Activated CD4-positive, alpha-beta T cell treated with anti-CD3 and anti-CD28 coated beads, Interleukin-2, amount 10 ng/mL, durations not matched to agents 7 days and 5 days (primary cell): ENCODE data around the gene STON2. TPM values are rescaled to one million over a fixed set of nuclear protein-coding genes. Genes with fewer than 3 reads are reported as not detected.

Experiments
- CTCF ChIA-PET: fragments of 350-600 bp; sonication (Branson Sonifier 250); formaldehyde crosslinking; loops from one replicate; lab custom pipeline; 2021; ENCODE audit warnings: antibody characterized with exemption; lab: Charles Lee
- POLR2A ChIA-PET: fragments of 350-600 bp; sonication (Branson Sonifier 250); formaldehyde crosslinking; loops from one replicate; lab custom pipeline; 2021; ENCODE audit warnings: antibody characterized with exemption; lab: Charles Lee
- DNase-seq: peaks from one replicate; pipeline ENCODE4 v3.0.0-alpha.2; 2020
- H3K27ac Mint-ChIP-seq: one replicate; pipeline ENCODE4 v1.8.0; 2021; ENCODE audit warnings: mild to moderate bottlenecking, moderate library complexity, mixed read lengths
- H3K27me3 Mint-ChIP-seq: one replicate; pipeline ENCODE4 v1.8.0; 2021; ENCODE audit warnings: mixed read lengths
- H3K36me3 Mint-ChIP-seq: one replicate; pipeline ENCODE4 v1.8.0; 2021; ENCODE audit warnings: low read depth, mixed read lengths
- H3K4me1 Mint-ChIP-seq: one replicate; pipeline ENCODE4 v1.8.0; 2021; ENCODE audit warnings: mixed read lengths
- H3K4me3 Mint-ChIP-seq: one replicate; pipeline ENCODE4 v1.8.0; 2021; ENCODE audit warnings: mild to moderate bottlenecking, moderate library complexity, mixed read lengths
- H3K9me3 Mint-ChIP-seq: one replicate; pipeline ENCODE4 v1.8.0; 2021; ENCODE audit warnings: mixed read lengths
- total RNA-seq, 2 experiments: library from RNA; stranded (reverse); gene quantifications; one replicate each; pipeline ENCODE4 v1.2.3, GENCODE V29; 2021

Gene STON2
- total RNA-seq, 2 experiments from 2014 or later: 0.72 to 1.1 TPM

DNA sequence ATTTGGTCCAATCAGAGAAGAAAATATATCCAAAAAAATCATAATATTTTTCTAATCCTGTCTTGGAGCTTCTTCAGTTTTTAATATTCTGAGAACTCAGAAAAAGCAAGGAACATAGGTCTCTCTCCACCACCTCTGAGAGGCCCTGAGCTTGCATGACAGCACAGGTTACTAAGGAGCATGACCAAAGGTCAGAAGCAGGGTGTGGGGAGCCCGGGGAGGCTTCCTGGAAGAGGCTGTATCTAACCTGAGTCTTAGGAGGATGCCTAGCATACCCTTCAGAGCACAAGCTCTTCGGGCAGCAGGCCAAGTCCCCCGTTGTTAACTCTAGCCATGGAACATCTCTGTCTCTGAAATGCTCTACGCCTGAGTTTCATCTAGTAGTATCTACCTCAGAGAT, 15.7 kb upstream of the STON2 start:
- H3K9me3 Mint-ChIP-seq: peaks cover 6% of the 10 kb centered on the region
- DNase-seq: no peak

GRCh38 chr14:81414123-81414522, 14.0 kb upstream of the STON2 start:
- Mint-ChIP-seq H3K4me3 (no peak overlapping the region), H3K36me3 (no peaks in the 10 kb centered on the region), H3K27ac (no peak overlapping the region), H3K9me3 (peaks cover 6% of the 10 kb centered on the region), H3K27me3 (peaks cover 8% of the 10 kb centered on the region), H3K4me1 (peaks cover 4% of the 10 kb centered on the region)
- DNase-seq: no peak
- CTCF ChIA-PET: no interaction called here
- POLR2A ChIA-PET: no interaction called here

More for the DNA sequence above, 15.7 kb upstream of the STON2 start:
- Mint-ChIP-seq H3K36me3 (no peaks in the 10 kb centered on the region), H3K27ac (no peak overlapping the region), H3K4me3 (no peak overlapping the region), H3K27me3 (peaks cover 8% of the 10 kb centered on the region), H3K4me1 (peaks cover 4% of the 10 kb centered on the region)
- POLR2A ChIA-PET: no interaction called here
- CTCF ChIA-PET: interaction anchor here (0.6 to 1.0 kb wide), 2 partner anchors 34 to 42 kb away, joined by 3 read pairs; no protein-coding TSS in a partner anchor

DNA sequence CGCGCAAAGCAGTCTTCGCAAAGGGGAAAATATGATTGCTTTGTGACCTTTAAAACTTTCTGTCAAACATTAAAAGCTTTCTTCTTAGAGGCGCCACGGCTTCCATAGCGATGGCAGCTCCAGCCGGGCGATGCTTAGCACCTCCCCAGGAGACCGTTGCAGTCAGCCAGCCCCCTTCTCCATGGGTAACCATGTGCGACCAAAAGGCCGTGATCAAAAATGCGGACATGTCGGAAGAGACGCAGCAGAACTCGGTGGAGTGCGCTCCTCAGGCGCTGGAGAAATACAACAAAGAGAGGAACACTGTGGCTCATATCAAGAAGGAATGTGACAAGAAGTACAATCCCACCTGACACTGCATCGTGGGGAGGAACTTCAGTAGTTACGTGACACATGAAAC, 12.7 kb upstream of the STON2 start:
- no peak for DNase-seq
- Mint-ChIP-seq H3K27ac (no peak overlapping the region), H3K9me3 (peaks cover 4% of the 10 kb centered on the region), H3K4me3 (no peak overlapping the region), H3K27me3 (peaks cover 8% of the 10 kb centered on the region), H3K36me3 (no peaks in the 10 kb centered on the region), H3K4me1 (peaks cover 4% of the 10 kb centered on the region)
- ChIA-PET CTCF (no interaction called here), POLR2A (no interaction called here)

GRCh38 chr14:81408595-81408994, 8.5 kb upstream of the STON2 start:
- Mint-ChIP-seq H3K4me1 (no peaks in the 10 kb centered on the region), H3K9me3 (no peaks in the 10 kb centered on the region), H3K27ac (no peak overlapping the region), H3K4me3 (no peak overlapping the region), H3K27me3 (peaks cover 12% of the 10 kb centered on the region), H3K36me3 (no peaks in the 10 kb centered on the region)
- POLR2A ChIA-PET: no interaction called here
- no peak for DNase-seq
- CTCF ChIA-PET: no interaction called here

DNA sequence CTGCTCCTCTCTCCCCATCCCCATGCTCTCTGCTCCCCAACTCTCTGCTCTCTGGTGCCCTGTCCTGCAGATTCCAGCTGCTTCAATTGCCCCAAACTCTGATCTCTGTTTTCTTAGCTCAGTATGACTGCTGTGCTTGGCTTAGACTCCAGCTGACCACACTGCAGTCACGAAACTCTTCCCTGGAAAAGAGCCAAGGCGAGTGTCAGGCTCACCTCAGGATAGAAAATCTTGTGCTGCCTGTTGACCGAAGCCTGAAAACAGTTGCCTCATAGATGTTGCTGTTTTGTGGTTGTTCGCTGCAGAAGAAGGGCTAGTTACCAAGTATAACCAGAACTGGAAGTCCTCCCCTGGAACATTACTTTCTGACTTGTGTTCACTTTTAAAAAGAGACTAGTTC, 6.7 kb upstream of the STON2 start:
- H3K9me3 Mint-ChIP-seq: no peaks in the 10 kb centered on the region
- no peak overlapping the region for H3K4me3 Mint-ChIP-seq
- DNase-seq: no peak
- POLR2A ChIA-PET: no interaction called here
- peaks cover 10% of the 10 kb centered on the region for H3K27me3 Mint-ChIP-seq
- H3K27ac Mint-ChIP-seq: no peak overlapping the region
- H3K4me1 Mint-ChIP-seq: peaks cover 3% of the 10 kb centered on the region
- CTCF ChIA-PET: no interaction called here
- H3K36me3 Mint-ChIP-seq: no peaks in the 10 kb centered on the region

DNA sequence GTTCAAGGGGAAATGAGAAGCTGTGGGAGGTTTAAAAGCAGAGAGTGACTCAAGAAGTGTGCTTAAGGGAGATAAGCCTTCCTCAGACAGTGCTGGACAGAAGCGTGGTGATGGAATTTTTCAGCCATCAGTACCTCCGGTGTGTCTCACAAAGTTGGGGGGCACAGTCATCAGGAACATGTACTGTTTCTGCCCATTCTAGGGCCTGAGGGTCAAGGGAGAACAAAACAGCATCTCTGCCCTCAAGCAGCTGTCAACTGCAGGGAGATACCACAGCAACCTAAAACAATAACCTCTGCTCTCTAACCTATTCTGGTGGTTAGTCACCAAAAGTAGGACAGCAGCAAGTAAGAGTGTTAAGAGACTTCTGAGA, 2.0 kb upstream of the STON2 start:
- H3K4me3 Mint-ChIP-seq: no peak overlapping the region
- peaks cover 4% of the 10 kb centered on the region for H3K27me3 Mint-ChIP-seq
- ChIA-PET POLR2A (no interaction called here), CTCF (interaction anchor here (0.9 kb wide), 2 partner anchors 17 to 23 kb away, joined by 3 to 8 read pairs; no protein-coding TSS in a partner anchor)
- H3K4me1 Mint-ChIP-seq: peaks cover 14% of the 10 kb centered on the region
- no peaks in the 10 kb centered on the region for H3K9me3 Mint-ChIP-seq
- no peak overlapping the region for H3K27ac Mint-ChIP-seq
- DNase-seq: no peak
- no peaks in the 10 kb centered on the region for H3K36me3 Mint-ChIP-seq

DNA sequence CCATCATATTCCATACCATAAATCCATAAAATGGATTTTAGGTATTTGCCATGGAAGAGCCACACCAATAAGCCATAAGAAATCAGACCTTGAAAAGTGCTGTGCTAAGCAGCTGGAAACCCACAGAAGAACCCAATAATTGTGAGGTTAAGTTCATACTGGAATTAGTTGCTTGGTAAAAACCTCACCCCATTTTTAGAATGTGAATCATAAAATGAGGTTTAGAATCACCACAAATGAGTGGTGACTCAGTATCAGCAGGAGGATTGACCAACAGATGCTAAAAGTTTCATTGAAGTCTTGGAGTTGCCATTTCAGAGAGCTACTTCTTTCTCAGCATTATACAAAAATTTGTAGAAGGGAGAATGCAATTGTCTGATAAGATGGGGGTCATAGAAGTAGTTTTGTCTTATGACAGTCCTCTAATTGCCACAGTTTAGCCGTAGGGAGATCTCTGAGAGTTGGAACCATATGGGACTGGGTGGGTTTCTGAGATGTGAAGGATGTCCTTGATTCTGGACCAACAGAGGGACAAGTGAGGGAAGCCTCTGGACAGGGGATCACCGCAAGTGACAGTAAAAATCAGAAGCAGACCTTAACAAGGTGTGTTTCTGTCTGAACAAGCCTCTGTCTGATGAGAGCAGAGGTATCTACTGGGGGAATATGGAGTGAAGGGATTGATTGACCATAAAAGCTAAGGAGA, 1.4 kb upstream of the STON2 start:
- no peak for DNase-seq
- CTCF ChIA-PET: interaction anchor here (0.9 kb wide), 2 partner anchors 17 to 24 kb away, joined by 3 to 8 read pairs; no protein-coding TSS in a partner anchor
- Mint-ChIP-seq H3K27ac (no peak overlapping the region), H3K4me3 (no peak overlapping the region), H3K9me3 (no peaks in the 10 kb centered on the region), H3K36me3 (no peaks in the 10 kb centered on the region), H3K4me1 (peaks cover 14% of the 10 kb centered on the region), H3K27me3 (peaks cover 4% of the 10 kb centered on the region)
- POLR2A ChIA-PET: no interaction called here

DNA sequence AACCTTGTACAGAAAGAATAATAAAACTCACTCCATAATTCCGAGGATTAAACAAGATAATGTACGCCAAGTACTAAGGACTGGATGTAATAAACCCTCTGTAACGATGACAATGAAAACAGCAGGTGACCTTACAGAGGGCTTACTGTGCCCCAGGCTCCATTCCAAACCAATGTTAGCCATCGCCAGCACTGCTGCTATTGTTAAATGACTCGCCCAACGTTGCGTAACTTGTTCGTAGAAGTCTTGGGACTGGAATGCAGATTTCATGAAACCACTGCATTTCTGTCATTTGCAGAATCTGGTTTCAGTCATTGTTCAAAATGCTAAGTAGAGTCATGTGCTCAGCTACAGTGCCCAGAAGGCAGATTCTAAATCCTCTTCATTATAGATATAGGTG, 728 bp upstream of the STON2 start:
- no peak for DNase-seq
- ChIA-PET CTCF (interaction anchor here (1.3 kb wide), 1 partner anchor 414 kb away, joined by 3 read pairs; no protein-coding TSS in a partner anchor), POLR2A (no interaction called here)
- Mint-ChIP-seq H3K4me1 (peaks cover 14% of the 10 kb centered on the region), H3K27me3 (peaks cover 4% of the 10 kb centered on the region), H3K4me3 (no peak overlapping the region), H3K9me3 (no peaks in the 10 kb centered on the region), H3K36me3 (no peaks in the 10 kb centered on the region), H3K27ac (no peak overlapping the region)

DNA sequence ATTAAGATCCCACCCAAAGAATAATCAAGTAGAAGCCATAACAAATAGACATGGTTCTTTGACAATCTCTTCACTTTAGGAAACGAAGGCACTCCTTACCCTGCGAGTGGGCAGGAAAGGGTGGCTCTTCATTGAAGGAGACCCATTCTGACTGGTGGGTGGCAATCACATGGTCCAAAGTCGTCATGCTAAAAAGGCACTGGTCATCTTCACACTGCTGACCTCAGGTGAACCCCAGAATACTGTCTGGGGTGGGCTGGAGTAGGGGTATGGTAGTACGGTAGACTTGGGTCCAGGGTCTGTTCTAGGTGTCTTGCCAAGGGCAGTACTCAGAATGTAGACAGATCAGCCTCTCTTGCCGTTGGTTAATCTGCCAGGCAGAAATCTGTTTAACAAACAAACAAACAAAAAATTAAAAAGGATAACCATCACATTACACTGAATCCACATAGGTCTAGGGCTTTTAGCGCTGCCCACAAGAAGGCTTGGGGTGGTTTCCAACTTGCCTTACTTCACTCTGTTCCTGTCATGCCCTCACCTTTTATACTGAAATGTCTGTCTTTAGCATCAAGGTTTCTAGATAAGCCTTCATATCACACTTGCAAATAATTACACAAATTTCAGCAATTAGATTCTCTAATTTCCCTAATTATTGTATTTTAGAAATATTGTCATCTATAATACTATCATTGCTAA, 1.8 kb downstream of the STON2 start:
- DNase-seq: no peak
- ChIA-PET POLR2A (no interaction called here), CTCF (no interaction called here)
- H3K4me1 Mint-ChIP-seq: peaks cover 14% of the 10 kb centered on the region
- H3K27ac Mint-ChIP-seq: no peak overlapping the region
- no peaks in the 10 kb centered on the region for H3K27me3 Mint-ChIP-seq
- H3K36me3 Mint-ChIP-seq: no peaks in the 10 kb centered on the region
- H3K9me3 Mint-ChIP-seq: no peaks in the 10 kb centered on the region
- no peak overlapping the region for H3K4me3 Mint-ChIP-seq

GRCh38 chr14:81396113-81396512, 4.0 kb downstream of the STON2 start:
- H3K36me3 Mint-ChIP-seq: no peaks in the 10 kb centered on the region

GRCh38 chr14:81394739-81395138, 5.4 kb downstream of the STON2 start:
- no peak overlapping the region for H3K4me3 Mint-ChIP-seq
- peaks cover under 1% of the 10 kb centered on the region for H3K4me1 Mint-ChIP-seq
- H3K36me3 Mint-ChIP-seq: no peaks in the 10 kb centered on the region
- no peaks in the 10 kb centered on the region for H3K27me3 Mint-ChIP-seq
- H3K27ac Mint-ChIP-seq: no peak overlapping the region
- ChIA-PET POLR2A (no interaction called here), CTCF (interaction anchor here (1.0 kb wide), 1 partner anchor 173 kb away, joined by 3 read pairs; no protein-coding TSS in a partner anchor)
- no peaks in the 10 kb centered on the region for H3K9me3 Mint-ChIP-seq
- no peak for DNase-seq

More at GRCh38 chr14:81396113-81396512, 4.0 kb downstream of the STON2 start:
- POLR2A ChIA-PET: no interaction called here
- Mint-ChIP-seq H3K9me3 (no peaks in the 10 kb centered on the region), H3K4me3 (no peak overlapping the region), H3K4me1 (peaks cover 5% of the 10 kb centered on the region), H3K27ac (no peak overlapping the region), H3K27me3 (no peaks in the 10 kb centered on the region)
- CTCF ChIA-PET: interaction anchor here (1.4 to 1.5 kb wide), 2 partner anchors 13 to 22 kb away, joined by 3 to 5 read pairs; no protein-coding TSS in a partner anchor
- no peak for DNase-seq

DNA sequence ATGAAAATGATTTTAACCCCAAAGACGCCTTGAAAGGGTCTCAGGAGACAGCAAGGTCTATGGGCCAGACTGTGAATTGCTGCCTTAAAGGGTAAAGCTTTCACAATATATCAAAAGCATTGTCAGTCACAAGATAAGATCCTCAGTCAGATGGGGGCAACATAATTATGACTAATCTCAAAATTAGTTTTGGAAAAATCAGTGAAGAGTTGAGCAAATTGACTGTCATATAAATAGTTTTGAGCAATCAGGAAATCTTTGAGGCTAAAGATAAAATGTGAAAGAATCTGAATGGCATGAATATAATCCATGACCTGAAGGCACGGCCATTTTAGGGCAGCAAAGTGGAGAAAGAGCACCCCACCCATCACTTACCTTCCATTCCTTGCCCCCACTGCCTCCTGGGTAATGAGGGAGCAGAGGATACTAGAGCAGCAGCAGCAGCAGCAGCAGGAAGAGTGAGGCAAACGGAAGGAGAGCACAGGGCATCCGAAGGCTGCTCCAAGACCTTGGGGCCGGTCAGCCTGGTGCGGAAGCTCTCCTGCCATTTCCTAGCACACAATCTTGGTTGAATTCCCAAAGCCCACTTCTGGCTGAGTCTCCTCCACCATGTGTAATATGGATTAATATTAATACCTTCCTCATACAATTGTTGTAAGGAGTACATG, 7.0 kb downstream of the STON2 start:
- ChIA-PET CTCF (no interaction called here), POLR2A (no interaction called here)
- Mint-ChIP-seq H3K4me3 (no peak overlapping the region), H3K36me3 (no peaks in the 10 kb centered on the region), H3K27ac (no peak overlapping the region), H3K9me3 (no peaks in the 10 kb centered on the region), H3K27me3 (peaks cover 6% of the 10 kb centered on the region), H3K4me1 (no peaks in the 10 kb centered on the region)
- DNase-seq: no peak

GRCh38 chr14:81392052-81392451, 8.1 kb downstream of the STON2 start:
- Mint-ChIP-seq H3K36me3 (no peaks in the 10 kb centered on the region), H3K9me3 (no peaks in the 10 kb centered on the region), H3K4me3 (no peak overlapping the region), H3K27ac (no peak overlapping the region), H3K27me3 (peaks cover 6% of the 10 kb centered on the region), H3K4me1 (no peaks in the 10 kb centered on the region)
- POLR2A ChIA-PET: no interaction called here
- DNase-seq: no peak
- CTCF ChIA-PET: interaction anchor here (0.9 kb wide), 1 partner anchor 57 kb away, joined by 3 read pairs; no protein-coding TSS in a partner anchor
